ENCODE data around the gene ACO2. TPM values are rescaled to one million over a fixed set of nuclear protein-coding genes. Genes with fewer than 3 reads are reported as not detected.

The ACO2 gene
- total RNA-seq, 1 donor from 2014 or later, result 122 TPM

GRCh38 chr22:41488076-41488475 is 19.2 kb downstream of the ACO2 start:
- no peak for DNase-seq (ENCODE audit: low read depth)

GRCh38 chr22:41488596-41489385 is 19.9 kb downstream of the ACO2 start:
- no peak for DNase-seq (ENCODE audit: low read depth)

GRCh38 chr22:41491374-41492100 is 22.6 kb downstream of the ACO2 start:
- DNase-seq (ENCODE audit: low read depth), result no peak

GRCh38 chr22:41498303-41498835 is 29.5 kb downstream of the ACO2 start:
- no peak for DNase-seq (ENCODE audit: low read depth)

- DNase-seq (ENCODE audit: low read depth), result no peak
These were observed 30.8 kb downstream of the ACO2 start for GRCh38 chr22:41499624-41500280.

GRCh38 chr22:41500303-41500702 is 31.4 kb downstream of the ACO2 start:
- DNase-seq (ENCODE audit: low read depth), result no peak

GRCh38 chr22:41501209-41501608 is 32.3 kb downstream of the ACO2 start:
- DNase-seq (ENCODE audit: low read depth), result no peak

- peak; percentile 85 for DNase-seq (ENCODE audit: low read depth)
These were observed 35.5 kb downstream of the ACO2 start for GRCh38 chr22:41504397-41504796.

GRCh38 chr22:41504816-41505215 is 35.9 kb downstream of the ACO2 start:
- no peak for DNase-seq (ENCODE audit: low read depth)

GRCh38 chr22:41505511-41506220 is 36.7 kb downstream of the ACO2 start:
- no peak for DNase-seq (ENCODE audit: low read depth)

GRCh38 chr22:41507330-41508063 is 38.6 kb downstream of the ACO2 start:
- DNase-seq (ENCODE audit: low read depth), result no peak

- DNase-seq (ENCODE audit: low read depth), result no peak
These were observed 39.9 kb downstream of the ACO2 start for GRCh38 chr22:41508770-41509170.

- peak; percentile 33 for DNase-seq (ENCODE audit: low read depth)
These were observed 42.6 kb downstream of the ACO2 start for GRCh38 chr22:41511521-41511968.

- peak; percentile 77 for DNase-seq (ENCODE audit: low read depth)
These were observed 43.7 kb downstream of the ACO2 start for GRCh38 chr22:41512421-41513194.

GRCh38 chr22:41513391-41513790 is 44.5 kb downstream of the ACO2 start:
- DNase-seq (ENCODE audit: low read depth), result no peak

- DNase-seq (ENCODE audit: low read depth), result no peak
These were observed 47.5 kb downstream of the ACO2 start for GRCh38 chr22:41516462-41516861.

GRCh38 chr22:41517172-41518047 is 48.5 kb downstream of the ACO2 start:
- DNase-seq (ENCODE audit: low read depth), result peak; percentile 75

- DNase-seq (ENCODE audit: low read depth), result no peak
These were observed 49.1 kb downstream of the ACO2 start for GRCh38 chr22:41518048-41518347.

- DNase-seq (ENCODE audit: low read depth), result peak; percentile 56
These were observed 52.2 kb downstream of the ACO2 start for GRCh38 chr22:41521126-41521525.

Data from myocyte (in vitro differentiated cells).